ENCODE results near the gene SERGEF. TPM values are rescaled to one million over a fixed set of nuclear protein-coding genes. Genes with fewer than 3 reads are reported as not detected.

The SERGEF gene
- total RNA-seq, 1 donor from 2014 or later: 15.4 TPM

- intact Hi-C loops (cut with micrococcal nuclease): no loop called here
- ATAC-seq (no peak), DNase-seq (no peak)
Observed at GRCh38 chr11:17968206-17968605, 44.6 kb downstream of the SERGEF start.

DNA sequence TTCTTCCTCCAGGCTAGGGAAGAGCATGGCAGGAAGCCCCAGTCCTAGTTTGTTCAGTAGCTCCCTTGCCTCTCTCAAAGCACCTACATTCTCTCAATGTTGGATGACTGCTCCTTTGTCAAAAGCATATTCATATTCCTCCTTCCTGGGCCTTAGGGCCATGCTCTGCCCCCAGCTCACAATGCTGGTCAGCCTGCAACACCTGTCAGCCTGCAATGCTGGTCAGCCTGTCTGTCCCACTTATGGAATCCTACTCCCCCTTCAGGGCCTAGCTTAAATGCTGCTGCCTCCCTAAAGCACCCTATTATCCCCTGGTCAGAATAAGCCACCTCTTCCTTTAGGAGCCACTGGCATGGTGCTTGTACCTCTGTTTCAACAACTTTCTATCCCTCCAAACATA lies 45.2 kb downstream of the SERGEF start:
- ATAC-seq: no peak
- no peak for DNase-seq
- intact Hi-C loops (cut with micrococcal nuclease): no loop called here

DNA sequence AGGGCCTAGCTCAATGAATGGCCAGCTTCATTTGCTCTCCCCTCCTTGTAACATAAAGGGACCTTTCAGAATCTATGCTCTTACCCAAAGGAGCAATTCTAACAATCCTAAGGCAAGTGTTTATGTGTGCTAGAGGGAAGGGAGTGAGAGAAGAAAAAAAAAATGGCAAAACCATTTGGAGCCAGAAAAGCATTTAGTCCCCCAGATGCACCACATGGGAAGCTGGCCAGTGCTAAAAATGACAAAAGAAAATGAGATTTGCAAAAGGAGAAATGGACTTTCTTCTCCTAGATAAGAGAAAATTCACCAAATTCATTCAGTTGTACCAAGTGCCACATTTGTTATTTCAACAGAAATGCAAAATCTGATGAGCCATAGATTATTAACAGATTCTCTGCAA lies 52.8 kb downstream of the SERGEF start:
- intact Hi-C loops (cut with micrococcal nuclease): no loop called here
- no peak for DNase-seq
- no peak for ATAC-seq

- intact Hi-C loops (cut with micrococcal nuclease): no loop called here
- ATAC-seq: no peak
Observed at GRCh38 chr11:17958446-17958845, 54.4 kb downstream of the SERGEF start.

GRCh38 chr11:17954395-17955252 lies 58.2 kb downstream of the SERGEF start:
- intact Hi-C loops (cut with micrococcal nuclease): no loop called here
- peak; percentile 98 for ATAC-seq
- no peak for DNase-seq

More at GRCh38 chr11:17958446-17958845, 54.4 kb downstream of the SERGEF start:
- DNase-seq: no peak

GRCh38 chr11:17952487-17952886 lies 60.4 kb downstream of the SERGEF start:
- ATAC-seq (no peak), DNase-seq (no peak)
- intact Hi-C loops (cut with micrococcal nuclease): no loop called here

DNA sequence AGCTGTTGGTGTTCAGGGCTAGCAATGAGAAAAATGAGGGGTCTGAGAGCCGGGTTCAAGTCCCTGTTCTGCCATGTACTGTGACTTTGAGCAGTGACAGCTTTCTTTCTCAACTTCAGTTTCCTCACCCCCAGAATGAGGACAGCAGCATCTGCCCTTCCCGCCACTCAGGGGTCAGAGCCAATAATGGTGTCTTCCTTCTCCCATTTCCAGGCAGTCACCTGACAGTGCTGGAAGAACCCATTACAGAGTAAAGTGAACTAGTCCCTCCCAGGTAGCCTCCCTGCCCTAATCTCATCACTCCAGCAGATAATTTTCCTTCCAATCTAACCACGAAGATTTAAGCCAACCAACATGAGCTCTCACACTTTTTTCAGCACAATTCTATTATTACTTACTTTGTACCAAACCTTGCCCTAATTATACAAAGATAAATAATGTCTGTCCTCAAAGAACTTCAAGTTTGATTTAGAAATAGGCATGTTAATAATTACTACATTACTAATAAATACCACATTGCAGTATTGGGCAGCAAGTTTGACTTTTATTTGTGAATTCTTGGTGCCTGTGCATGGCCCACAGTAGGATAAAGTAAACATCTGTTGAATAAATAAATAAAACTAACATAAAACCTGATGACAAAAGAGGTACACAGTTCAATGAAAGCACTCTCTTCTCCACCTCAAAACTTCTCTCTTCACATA lies 61.0 kb downstream of the SERGEF start:
- no peak for DNase-seq
- intact Hi-C loops (cut with micrococcal nuclease): no loop called here
- ATAC-seq: no peak

DNA sequence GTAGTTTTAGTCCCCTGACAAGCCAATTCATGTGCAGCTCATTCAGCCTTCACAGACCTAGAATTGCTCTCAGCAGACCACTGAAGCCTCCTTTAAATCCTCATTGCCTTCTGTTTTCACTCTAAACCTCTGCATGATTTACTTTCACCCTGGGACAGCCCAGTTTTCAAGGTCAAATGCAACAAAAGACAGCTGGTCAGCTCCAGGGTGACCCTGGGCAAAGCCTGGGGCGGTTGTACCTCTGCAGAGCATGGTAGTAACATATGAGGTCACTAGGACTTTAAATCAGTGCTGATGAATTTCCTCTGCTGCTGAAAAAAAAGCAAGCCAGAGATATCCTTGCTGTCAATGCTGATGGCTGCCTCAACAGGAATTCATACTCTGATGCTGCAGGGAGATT lies 62.2 kb downstream of the SERGEF start:
- intact Hi-C loops (cut with micrococcal nuclease): no loop called here
- DNase-seq (no peak), ATAC-seq (no peak)

GRCh38 chr11:17948296-17948695 lies 64.6 kb downstream of the SERGEF start:
- no peak for DNase-seq
- no peak for ATAC-seq
- intact Hi-C loops (cut with micrococcal nuclease): no loop called here

- peak; percentile 70 for ATAC-seq
- peak; percentile 42 for DNase-seq
- intact Hi-C loops (cut with micrococcal nuclease): no loop called here
Observed at GRCh38 chr11:17939542-17939941, 73.3 kb downstream of the SERGEF start.

DNA sequence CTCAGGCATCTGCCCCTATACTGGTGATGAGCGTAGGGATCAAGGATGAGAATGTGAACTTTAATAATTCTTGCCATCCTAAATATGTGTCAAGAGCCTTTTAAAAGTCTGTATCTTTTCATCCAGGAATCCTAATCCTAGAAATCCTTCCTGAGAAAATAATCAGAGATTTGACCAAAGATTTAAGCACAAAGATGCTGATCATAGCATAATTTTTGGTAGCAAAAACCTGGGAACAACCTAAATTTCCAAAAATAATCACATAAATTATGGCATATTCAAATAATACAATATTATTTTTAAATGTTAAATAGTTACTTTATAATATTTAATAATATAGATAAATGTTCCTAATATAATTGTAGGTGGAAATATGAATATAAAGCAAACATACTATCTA lies 76.1 kb downstream of the SERGEF start:
- ATAC-seq (no peak), DNase-seq (no peak)
- intact Hi-C loops (cut with micrococcal nuclease): no loop called here

GRCh38 chr11:17934194-17934593 lies 78.7 kb downstream of the SERGEF start:
- ATAC-seq (no peak), DNase-seq (no peak)
- intact Hi-C loops (cut with micrococcal nuclease): no loop called here

- DNase-seq: no peak
- ATAC-seq: no peak
Observed at GRCh38 chr11:17933708-17934107, 79.1 kb downstream of the SERGEF start.

DNA sequence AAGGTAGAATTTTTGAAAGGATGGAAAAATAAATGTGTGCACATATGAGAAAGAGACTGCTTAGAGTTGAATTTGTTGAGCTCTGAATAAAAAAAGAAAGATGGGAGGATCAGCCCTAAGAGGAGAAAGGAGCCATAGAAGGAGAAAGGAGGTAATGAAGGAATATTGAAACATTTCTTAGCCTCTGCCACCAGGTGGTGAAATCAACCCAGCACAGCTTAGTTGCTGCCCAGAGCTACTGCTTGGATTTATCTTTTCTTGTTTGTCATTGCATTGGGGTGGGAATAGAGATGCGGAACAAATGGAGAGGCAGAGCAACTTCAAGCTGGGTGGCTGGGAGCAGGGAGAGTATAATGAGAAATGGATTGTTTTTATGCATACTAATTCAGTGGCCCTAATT lies 80.4 kb downstream of the SERGEF start:
- intact Hi-C loops (cut with micrococcal nuclease): no loop called here
- DNase-seq (no peak), ATAC-seq (no peak)

More at GRCh38 chr11:17933708-17934107, 79.1 kb downstream of the SERGEF start:
- intact Hi-C loops (cut with micrococcal nuclease): no loop called here

- ATAC-seq: no peak
- intact Hi-C loops (cut with micrococcal nuclease): no loop called here
- DNase-seq: no peak
Observed at GRCh38 chr11:17931595-17931994, 81.3 kb downstream of the SERGEF start.

DNA sequence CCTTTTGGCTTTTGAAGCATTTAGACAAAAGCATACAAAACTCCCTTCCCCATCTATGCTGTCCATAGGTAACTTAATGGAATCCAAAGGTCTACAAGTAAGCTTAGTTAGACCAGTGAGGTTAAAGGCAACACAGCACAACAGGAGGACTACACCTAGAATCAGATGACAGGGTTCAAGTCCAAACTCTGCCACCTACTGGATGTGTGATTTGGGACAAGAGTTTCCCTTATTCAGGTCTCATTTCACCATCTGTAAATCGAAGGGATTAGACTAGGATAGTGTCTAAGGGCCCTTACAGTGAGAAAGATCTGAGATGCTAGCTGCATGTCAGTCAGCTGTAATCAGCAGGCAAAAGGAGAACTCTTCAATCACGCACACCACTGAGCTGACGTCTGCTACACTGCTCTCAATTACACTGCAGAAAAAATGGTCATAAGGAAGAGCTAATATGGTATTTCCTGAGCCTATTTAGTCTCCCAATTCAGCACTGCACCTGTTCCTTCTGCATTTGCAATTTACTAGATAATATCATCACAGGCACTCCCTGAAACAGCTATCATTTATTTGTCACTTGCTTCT lies 82.2 kb downstream of the SERGEF start:
- ATAC-seq: no peak
- DNase-seq: no peak
- intact Hi-C loops (cut with micrococcal nuclease): no loop called here

DNA sequence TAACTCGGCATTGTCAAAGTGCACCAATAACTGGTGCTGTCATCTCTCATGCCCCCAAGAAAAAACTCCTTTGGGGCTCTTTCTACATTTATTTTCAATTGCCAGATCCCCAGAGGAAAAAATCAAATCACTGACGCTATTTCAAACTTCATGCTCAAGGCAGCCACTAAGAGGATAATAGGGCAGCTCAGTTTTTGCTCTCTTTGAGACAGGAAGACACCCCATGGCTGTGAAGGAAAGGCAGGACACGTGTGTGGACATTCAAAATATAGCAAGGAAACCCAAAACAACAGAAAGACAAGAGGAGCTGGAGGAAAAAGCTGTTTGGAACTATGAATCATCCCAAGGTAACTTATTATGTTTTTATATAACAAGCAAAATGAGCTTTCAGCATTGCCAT lies 83.7 kb downstream of the SERGEF start:
- intact Hi-C loops (cut with micrococcal nuclease): no loop called here
- DNase-seq: no peak

GRCh38 chr11:17927681-17928343 lies 85.0 kb downstream of the SERGEF start:
- no peak for DNase-seq
- intact Hi-C loops (cut with micrococcal nuclease): no loop called here
- no peak for ATAC-seq

More for the DNA sequence above, 83.7 kb downstream of the SERGEF start:
- ATAC-seq: no peak

GRCh38 chr11:17927041-17927440 lies 85.8 kb downstream of the SERGEF start:
- no peak for ATAC-seq
- no peak for DNase-seq

GRCh38 chr11:17924713-17925112 lies 88.1 kb downstream of the SERGEF start:
- DNase-seq (no peak), ATAC-seq (no peak)
- intact Hi-C loops (cut with micrococcal nuclease): no loop called here

More at GRCh38 chr11:17927041-17927440, 85.8 kb downstream of the SERGEF start:
- intact Hi-C loops (cut with micrococcal nuclease): no loop called here
